Measurements from ENCODE around the gene FANCC. TPM values are rescaled to one million over a fixed set of nuclear protein-coding genes. Genes with fewer than 3 reads are reported as not detected.

Gene FANCC
- total and polyA plus RNA-seq, 2 donors (not counting 1 experiment from before 2014, with no cell fraction given) = 8.9 to 9.0 TPM

- no peak overlapping the region for H3K9ac ChIP-seq (ENCODE audit: insufficient read depth, low read length)
- TF ChIP-seq CTCF (conservative IDR thresholded peaks at IDR 0.05 in 1 of 2, IDR thresholded peaks at IDR 0.05 in 1 of 2; ENCODE audit: low read depth in 1 of 2, low read length in 2 of 2) (no peak), EZH2 (IDR thresholded peaks at IDR 0.05; ENCODE audit: low read length, missing control alignments) (no peak)
- no peak overlapping the region for H3K4me3 ChIP-seq (replicated peaks in 1 of 4; ENCODE audit: control extremely low read depth in 1 of 4, insufficient read depth in 1 of 4, low read depth in 3 of 4, low read length in 4 of 4)
- H3K79me2 ChIP-seq (ENCODE audit: control insufficient read depth, insufficient read depth, low read length) = no peaks in the 10 kb centered on the region
- no peaks in the 10 kb centered on the region for H3K27me3 ChIP-seq (ENCODE audit: control insufficient read depth, insufficient read depth, low read length)
- H4K20me1 ChIP-seq (ENCODE audit: control insufficient read depth, extremely low read depth, insufficient read depth, low read length) = no peaks in the 10 kb centered on the region
- DNase-seq (ENCODE audit: low read depth in 2 of 2) = no peak
- no peak overlapping the region for H3K4me2 ChIP-seq (ENCODE audit: extremely low read depth, insufficient read depth, low read length)
- no peak overlapping the region for H3K27ac ChIP-seq (ENCODE audit: insufficient read depth, low read length)
- H3K4me1 ChIP-seq (ENCODE audit: control insufficient read depth, extremely low read depth, insufficient read depth, low read length) = no peaks in the 10 kb centered on the region
- no peaks in the 10 kb centered on the region for H3K9me3 ChIP-seq (ENCODE audit: control insufficient read depth, insufficient read depth, low read depth, low read length)
- H2AFZ ChIP-seq (ENCODE audit: low read length) = no peak overlapping the region
- peaks cover 2% of the 10 kb centered on the region for H3K36me3 ChIP-seq (ENCODE audit: control insufficient read depth, insufficient read depth, low read length)
Measured at GRCh38 chr9:95116808-95117204, 200.7 kb downstream of the FANCC start.

- H3K9me3 ChIP-seq (ENCODE audit: control insufficient read depth, insufficient read depth, low read depth, low read length) = no peaks in the 10 kb centered on the region
- no peaks in the 10 kb centered on the region for H3K79me2 ChIP-seq (ENCODE audit: control insufficient read depth, insufficient read depth, low read length)
- H3K27me3 ChIP-seq (ENCODE audit: control insufficient read depth, insufficient read depth, low read length) = no peaks in the 10 kb centered on the region
- H3K9ac ChIP-seq (ENCODE audit: insufficient read depth, low read length) = no peak overlapping the region
- H4K20me1 ChIP-seq (ENCODE audit: control insufficient read depth, extremely low read depth, insufficient read depth, low read length) = no peaks in the 10 kb centered on the region
- H3K4me1 ChIP-seq (ENCODE audit: control insufficient read depth, extremely low read depth, insufficient read depth, low read length) = no peaks in the 10 kb centered on the region
- TF ChIP-seq CTCF (conservative IDR thresholded peaks at IDR 0.05 in 1 of 2, IDR thresholded peaks at IDR 0.05 in 1 of 2; ENCODE audit: low read depth in 1 of 2, low read length in 2 of 2) (peak in 1 of 2 donors; percentile 47), EZH2 (IDR thresholded peaks at IDR 0.05; ENCODE audit: low read length, missing control alignments) (no peak)
- H3K27ac ChIP-seq (ENCODE audit: insufficient read depth, low read length) = no peak overlapping the region
- peaks cover 6% of the 10 kb centered on the region for H3K36me3 ChIP-seq (ENCODE audit: control insufficient read depth, insufficient read depth, low read length)
- H3K4me2 ChIP-seq (ENCODE audit: extremely low read depth, insufficient read depth, low read length) = no peak overlapping the region
- no peak for DNase-seq (ENCODE audit: low read depth in 2 of 2)
- H3K4me3 ChIP-seq (replicated peaks in 1 of 4; ENCODE audit: control extremely low read depth in 1 of 4, insufficient read depth in 1 of 4, low read depth in 3 of 4, low read length in 4 of 4) = no peak overlapping the region
- H2AFZ ChIP-seq (ENCODE audit: low read length) = no peak overlapping the region
Measured at GRCh38 chr9:95116002-95116807, 201.3 kb downstream of the FANCC start.

- TF ChIP-seq CTCF (conservative IDR thresholded peaks at IDR 0.05 in 1 of 2, IDR thresholded peaks at IDR 0.05 in 1 of 2; ENCODE audit: low read depth in 1 of 2, low read length in 2 of 2) (no peak), EZH2 (IDR thresholded peaks at IDR 0.05; ENCODE audit: low read length, missing control alignments) (no peak)
- no peaks in the 10 kb centered on the region for H3K79me2 ChIP-seq (ENCODE audit: control insufficient read depth, insufficient read depth, low read length)
- H3K27ac ChIP-seq (ENCODE audit: insufficient read depth, low read length) = no peak overlapping the region
- H3K36me3 ChIP-seq (ENCODE audit: control insufficient read depth, insufficient read depth, low read length) = peaks cover 9% of the 10 kb centered on the region
- H3K27me3 ChIP-seq (ENCODE audit: control insufficient read depth, insufficient read depth, low read length) = no peaks in the 10 kb centered on the region
- no peak overlapping the region for H2AFZ ChIP-seq (ENCODE audit: low read length)
- no peak overlapping the region for H3K4me3 ChIP-seq (replicated peaks in 1 of 4; ENCODE audit: control extremely low read depth in 1 of 4, insufficient read depth in 1 of 4, low read depth in 3 of 4, low read length in 4 of 4)
- no peak for DNase-seq (ENCODE audit: low read depth in 2 of 2)
- H3K4me1 ChIP-seq (ENCODE audit: control insufficient read depth, extremely low read depth, insufficient read depth, low read length) = no peaks in the 10 kb centered on the region
- no peak overlapping the region for H3K4me2 ChIP-seq (ENCODE audit: extremely low read depth, insufficient read depth, low read length)
- H3K9me3 ChIP-seq (ENCODE audit: control insufficient read depth, insufficient read depth, low read depth, low read length) = no peaks in the 10 kb centered on the region
- H3K9ac ChIP-seq (ENCODE audit: insufficient read depth, low read length) = no peak overlapping the region
- no peaks in the 10 kb centered on the region for H4K20me1 ChIP-seq (ENCODE audit: control insufficient read depth, extremely low read depth, insufficient read depth, low read length)
Measured at GRCh38 chr9:95115104-95115503, 202.4 kb downstream of the FANCC start.
